GM19193 (cell line): ENCODE results near the gene C17orf67.

Source experiments
- POLR2A ChIP-seq: IDR thresholded peaks from 4 replicates; pipeline ENCODE4 v1.6.1; 2011; ENCODE audit not compliant: insufficient read depth, insufficient read length; ENCODE audit errors: extremely low read depth

Gene C17orf67

DNA sequence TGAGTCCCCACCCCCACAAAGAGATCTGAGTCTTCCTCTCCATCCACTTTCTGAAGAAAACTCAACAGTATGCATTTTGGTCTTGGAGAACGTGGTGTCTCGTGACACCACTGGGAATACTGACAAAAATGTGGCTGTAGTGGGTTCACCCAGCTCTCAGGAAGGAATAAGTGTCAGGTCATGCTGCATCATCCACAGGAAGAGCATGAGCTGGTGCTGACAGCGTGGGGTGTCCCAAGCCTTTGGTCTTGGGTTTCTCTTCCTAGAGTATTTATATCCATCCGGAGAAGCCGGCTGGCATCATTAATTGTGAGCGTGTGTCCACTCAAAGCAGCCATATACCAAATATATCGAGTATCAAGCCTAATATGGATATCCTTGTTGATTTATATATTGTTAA is 55.9 kb downstream of the C17orf67 start:
- TF ChIP-seq POLR2A, result no peak

GRCh38 chr17:56774650-56775049 is 59.1 kb downstream of the C17orf67 start:
- no peak for TF ChIP-seq POLR2A

GRCh38 chr17:56773124-56773523 is 60.6 kb downstream of the C17orf67 start:
- no peak for TF ChIP-seq POLR2A

GRCh38 chr17:56772442-56772841 is 61.3 kb downstream of the C17orf67 start:
- no peak for TF ChIP-seq POLR2A

GRCh38 chr17:56771975-56772374 is 61.7 kb downstream of the C17orf67 start:
- TF ChIP-seq POLR2A, result no peak

DNA sequence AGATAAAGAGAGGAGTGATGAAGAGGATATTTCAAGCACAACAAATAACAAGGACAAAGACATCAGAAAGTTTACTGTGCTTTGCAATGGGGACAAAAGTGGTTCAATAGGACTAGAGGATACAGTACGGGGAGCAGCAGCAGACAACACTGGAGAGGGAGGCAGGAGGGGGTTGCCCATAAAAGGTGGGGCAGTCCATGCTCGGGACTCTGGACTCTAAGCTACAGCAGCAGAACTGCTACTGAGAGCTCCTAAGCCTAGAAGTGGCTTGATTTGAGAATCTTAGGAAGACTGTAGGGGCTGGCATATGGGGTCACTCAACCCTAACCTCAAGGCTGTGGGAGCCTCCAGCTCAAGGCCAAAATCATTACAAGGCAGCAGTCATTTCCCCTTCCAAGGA is 62.2 kb downstream of the C17orf67 start:
- no peak for TF ChIP-seq POLR2A

- TF ChIP-seq POLR2A, result no peak
These were observed 63.3 kb downstream of the C17orf67 start for GRCh38 chr17:56770427-56770826.

DNA sequence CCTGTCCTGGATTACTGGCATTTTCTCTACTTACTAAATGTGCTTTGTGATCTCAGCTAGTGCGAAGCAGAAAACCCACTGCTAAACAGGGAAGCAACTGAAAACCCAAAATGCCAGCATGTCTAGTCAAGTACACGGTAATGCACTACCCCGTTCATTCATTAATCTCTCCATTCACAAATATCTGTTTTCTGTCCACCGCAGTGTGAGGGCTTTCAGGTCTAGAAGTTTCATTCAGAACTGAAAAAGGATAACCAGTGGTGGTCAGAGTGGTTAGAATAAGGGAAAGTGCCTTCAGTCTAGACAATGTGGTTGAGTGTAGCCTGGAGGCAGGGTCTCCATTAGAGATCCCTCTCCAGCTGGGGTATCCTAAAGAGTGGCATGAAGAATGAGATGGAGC is 68.3 kb downstream of the C17orf67 start:
- TF ChIP-seq POLR2A, result no peak

DNA sequence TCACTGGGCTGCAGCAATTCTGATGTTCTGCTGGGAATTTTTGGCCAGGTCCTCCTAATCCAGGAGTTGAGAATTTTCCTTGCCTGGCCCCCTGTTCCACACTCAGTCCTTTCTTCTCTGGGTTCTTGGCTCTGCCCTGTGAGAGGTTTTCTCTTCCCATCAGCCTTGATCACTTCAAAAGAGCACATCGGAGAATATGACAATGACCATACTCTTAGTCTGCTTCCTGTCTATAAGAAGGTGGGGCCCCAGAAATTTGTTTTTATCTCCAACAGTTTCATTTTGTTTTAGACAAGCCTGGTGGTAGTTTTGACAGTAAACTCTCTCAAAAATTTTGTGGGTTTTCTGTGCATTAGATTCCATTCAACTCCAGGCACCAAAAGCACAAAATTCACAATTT is 70.7 kb downstream of the C17orf67 start:
- no peak for TF ChIP-seq POLR2A

- no peak for TF ChIP-seq POLR2A
These were observed 71.6 kb downstream of the C17orf67 start for GRCh38 chr17:56762144-56762543.

DNA sequence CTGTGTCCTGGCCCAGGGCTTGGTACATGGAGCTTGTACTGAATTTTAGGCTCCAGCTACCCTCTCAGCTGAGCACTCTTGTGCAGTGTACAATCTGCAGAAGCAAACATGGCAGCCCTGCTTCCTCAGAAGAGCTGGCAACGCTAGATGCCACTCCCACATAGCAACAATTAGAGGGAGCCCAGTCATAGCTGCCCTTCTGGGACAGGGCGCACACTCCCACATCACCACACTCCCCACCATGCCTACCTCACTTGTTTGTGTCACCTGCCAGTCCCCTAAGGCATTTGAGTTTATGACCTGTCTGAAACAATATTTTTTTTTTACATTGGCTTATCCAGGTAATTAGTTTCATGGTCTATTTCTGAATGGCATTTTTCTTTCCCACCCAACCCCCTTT is 72.3 kb downstream of the C17orf67 start:
- no peak for TF ChIP-seq POLR2A

DNA sequence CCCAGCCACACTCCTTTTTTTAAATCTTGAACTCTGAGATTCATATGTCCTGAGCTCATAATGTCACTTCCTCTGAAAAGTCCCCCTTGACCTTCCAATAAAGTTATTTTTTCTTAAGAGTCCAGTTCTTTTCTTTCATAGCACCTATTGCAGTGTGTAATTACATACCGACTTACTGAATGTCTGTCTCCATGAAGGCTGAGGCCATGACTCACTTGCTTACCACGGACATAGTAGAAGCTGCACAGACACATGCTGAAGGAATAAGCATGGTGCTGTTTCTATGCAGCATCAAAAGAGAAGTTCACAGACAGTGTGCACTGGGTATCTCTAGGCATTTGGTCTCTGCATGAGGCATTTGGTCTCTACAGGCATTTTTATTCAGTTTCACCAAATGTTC is 77.2 kb downstream of the C17orf67 start:
- no peak for TF ChIP-seq POLR2A

GRCh38 chr17:56755310-56755709 is 78.4 kb downstream of the C17orf67 start:
- TF ChIP-seq POLR2A, result no peak

DNA sequence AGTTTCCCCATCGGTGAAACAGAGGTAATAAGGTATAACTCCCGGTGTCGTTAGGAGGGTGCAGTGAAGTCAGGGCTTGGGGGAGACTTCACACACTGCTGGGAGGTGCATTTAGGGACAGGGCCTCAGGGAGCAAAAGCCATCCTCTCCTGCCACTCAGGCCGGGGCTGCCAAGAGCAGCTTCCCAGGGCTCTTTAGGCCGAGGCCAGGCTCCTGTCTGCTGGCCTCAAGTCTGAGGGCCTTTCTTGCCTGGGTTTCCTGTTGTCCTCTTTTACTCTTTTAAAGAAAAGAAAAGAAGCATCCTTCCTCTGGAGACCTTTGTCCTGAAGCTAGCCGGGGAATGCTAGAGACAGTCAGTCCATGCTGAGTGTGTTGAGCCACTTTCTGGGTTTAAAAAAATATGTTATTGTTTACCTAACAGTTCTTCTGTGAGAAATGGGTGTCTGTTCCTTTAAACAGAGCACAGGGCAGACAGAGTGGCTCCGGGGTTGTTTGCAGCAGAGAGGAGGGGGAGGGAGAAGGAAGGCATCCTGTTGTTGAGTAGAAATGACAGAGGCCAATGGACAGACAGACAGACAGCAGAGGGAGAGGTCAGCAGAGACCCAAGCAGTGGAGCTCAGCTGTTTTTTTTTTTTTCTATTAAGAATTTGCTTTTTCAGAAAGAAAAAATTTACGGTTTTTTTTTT is 79.1 kb downstream of the C17orf67 start:
- TF ChIP-seq POLR2A, result no peak

DNA sequence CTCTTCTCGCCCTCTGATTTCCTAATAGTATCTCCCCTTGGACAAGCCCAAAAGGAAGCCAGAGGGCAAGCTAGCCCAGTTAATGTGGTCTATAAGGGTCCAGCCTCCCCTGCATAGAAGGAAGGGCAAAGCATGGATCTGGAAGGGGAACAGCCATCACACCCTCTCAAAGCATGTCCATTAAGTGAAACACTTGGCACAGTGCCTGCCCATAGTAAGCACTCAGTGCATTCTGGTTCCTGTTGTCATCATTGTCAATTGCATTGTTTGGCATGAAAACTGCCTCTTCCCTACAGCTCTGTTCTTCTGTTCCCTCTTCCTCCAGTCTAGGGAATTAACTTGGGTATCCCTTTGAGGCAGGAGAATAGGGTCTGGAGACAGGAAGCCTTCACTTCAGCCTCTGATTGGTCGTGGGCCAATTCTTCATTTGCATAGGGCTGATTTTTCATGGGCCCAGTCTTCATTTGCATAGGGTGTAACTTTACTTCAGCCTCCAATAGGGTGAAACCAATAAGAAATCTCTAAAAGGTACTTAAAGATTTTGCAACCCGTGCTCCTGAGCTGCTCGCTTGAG is 81.4 kb downstream of the C17orf67 start:
- TF ChIP-seq POLR2A, result no peak

- TF ChIP-seq POLR2A, result no peak
These were observed 82.5 kb downstream of the C17orf67 start for GRCh38 chr17:56751145-56751738.
